ENCODE measurements around the gene RBM6.
"Not testable (repeated sequence)": the region's sequence is repeated elsewhere in the genome, so short reads cannot be mapped to it uniquely, and the experiment has no call there.

RBM6 gene

GRCh38 chr3:49994476-49994875 lies 54.5 kb downstream of the RBM6 start:
- Histone ChIP-seq H3K9ac (ENCODE audit: low read depth, low read length) (no peak overlapping the region), H3K4me3 (ENCODE audit: low read depth, low read length) (no peak overlapping the region), H3K27me3 (ENCODE audit: control insufficient read depth, insufficient read depth, low read length) (no peaks in the 10 kb centered on the region), H3K27ac (ENCODE audit: low read depth, low read length) (no peak overlapping the region), H3K36me3 (ENCODE audit: control insufficient read depth, insufficient read depth, low read length) (peaks cover 16% of the 10 kb centered on the region), H3K9me3 (ENCODE audit: control insufficient read depth, insufficient read depth, low read length) (no peaks in the 10 kb centered on the region), H3K4me1 (ENCODE audit: control insufficient read depth, insufficient read depth, low read length) (peaks cover 11% of the 10 kb centered on the region; the same call in 1 of the 2 replicates)

- H3K4me1 ChIP-seq (ENCODE audit: control insufficient read depth, insufficient read depth, low read length): peaks cover 11% of the 10 kb centered on the region; the same call in 1 of the 2 replicates
- H3K4me3 ChIP-seq (ENCODE audit: low read depth, low read length): no peak overlapping the region
- peaks cover 22% of the 10 kb centered on the region for H3K36me3 ChIP-seq (ENCODE audit: control insufficient read depth, insufficient read depth, low read length)
- no peaks in the 10 kb centered on the region for H3K9me3 ChIP-seq (ENCODE audit: control insufficient read depth, insufficient read depth, low read length)
- H3K9ac ChIP-seq (ENCODE audit: low read depth, low read length): no peak overlapping the region
- no peaks in the 10 kb centered on the region for H3K27me3 ChIP-seq (ENCODE audit: control insufficient read depth, insufficient read depth, low read length)
- no peak overlapping the region for H3K27ac ChIP-seq (ENCODE audit: low read depth, low read length)
These were observed 56.1 kb downstream of the RBM6 start for GRCh38 chr3:49996016-49996415.

- peaks cover 11% of the 10 kb centered on the region; the same call in 1 of the 2 replicates for H3K4me1 ChIP-seq (ENCODE audit: control insufficient read depth, insufficient read depth, low read length)
- H3K27ac ChIP-seq (ENCODE audit: low read depth, low read length): no peak overlapping the region
- no peak overlapping the region for H3K9ac ChIP-seq (ENCODE audit: low read depth, low read length)
- H3K9me3 ChIP-seq (ENCODE audit: control insufficient read depth, insufficient read depth, low read length): no peaks in the 10 kb centered on the region
- no peak overlapping the region for H3K4me3 ChIP-seq (ENCODE audit: low read depth, low read length)
- no peaks in the 10 kb centered on the region for H3K27me3 ChIP-seq (ENCODE audit: control insufficient read depth, insufficient read depth, low read length)
- H3K36me3 ChIP-seq (ENCODE audit: control insufficient read depth, insufficient read depth, low read length): peaks cover 26% of the 10 kb centered on the region
These were observed 57.9 kb downstream of the RBM6 start for GRCh38 chr3:49997862-49998261.

- Histone ChIP-seq H3K4me1 (ENCODE audit: control insufficient read depth, insufficient read depth, low read length) (peaks cover 12% of the 10 kb centered on the region), H3K27ac (ENCODE audit: low read depth, low read length) (no peak overlapping the region), H3K9me3 (ENCODE audit: control insufficient read depth, insufficient read depth, low read length) (no peaks in the 10 kb centered on the region), H3K36me3 (ENCODE audit: control insufficient read depth, insufficient read depth, low read length) (peaks cover 26% of the 10 kb centered on the region), H3K27me3 (ENCODE audit: control insufficient read depth, insufficient read depth, low read length) (no peaks in the 10 kb centered on the region), H3K9ac (ENCODE audit: low read depth, low read length) (no peak overlapping the region), H3K4me3 (ENCODE audit: low read depth, low read length) (no peak overlapping the region)
These were observed 58.4 kb downstream of the RBM6 start for GRCh38 chr3:49998326-49998725.

- peaks cover 8% of the 10 kb centered on the region for H3K4me1 ChIP-seq (ENCODE audit: control insufficient read depth, insufficient read depth, low read length)
- no peak overlapping the region for H3K9ac ChIP-seq (ENCODE audit: low read depth, low read length)
- H3K27me3 ChIP-seq (ENCODE audit: control insufficient read depth, insufficient read depth, low read length): no peaks in the 10 kb centered on the region
- no peak overlapping the region for H3K4me3 ChIP-seq (ENCODE audit: low read depth, low read length)
- H3K36me3 ChIP-seq (ENCODE audit: control insufficient read depth, insufficient read depth, low read length): peaks cover 26% of the 10 kb centered on the region
- H3K27ac ChIP-seq (ENCODE audit: low read depth, low read length): no peak overlapping the region
- no peaks in the 10 kb centered on the region for H3K9me3 ChIP-seq (ENCODE audit: control insufficient read depth, insufficient read depth, low read length)
These were observed 61.6 kb downstream of the RBM6 start for GRCh38 chr3:50001511-50001910.

GRCh38 chr3:50003216-50003615 lies 63.3 kb downstream of the RBM6 start:
- H3K27me3 ChIP-seq (ENCODE audit: control insufficient read depth, insufficient read depth, low read length): no peaks in the 10 kb centered on the region
- no peak overlapping the region for H3K9ac ChIP-seq (ENCODE audit: low read depth, low read length)
- no peaks in the 10 kb centered on the region for H3K9me3 ChIP-seq (ENCODE audit: control insufficient read depth, insufficient read depth, low read length)
- peaks cover 6% of the 10 kb centered on the region for H3K4me1 ChIP-seq (ENCODE audit: control insufficient read depth, insufficient read depth, low read length)
- H3K36me3 ChIP-seq (ENCODE audit: control insufficient read depth, insufficient read depth, low read length): peaks cover 26% of the 10 kb centered on the region
- no peak overlapping the region for H3K27ac ChIP-seq (ENCODE audit: low read depth, low read length)
- H3K4me3 ChIP-seq (ENCODE audit: low read depth, low read length): no peak overlapping the region

- Histone ChIP-seq H3K27me3 (ENCODE audit: control insufficient read depth, insufficient read depth, low read length) (no peaks in the 10 kb centered on the region), H3K9ac (ENCODE audit: low read depth, low read length) (no peak overlapping the region), H3K27ac (ENCODE audit: low read depth, low read length) (no peak overlapping the region), H3K4me3 (ENCODE audit: low read depth, low read length) (no peak overlapping the region), H3K4me1 (ENCODE audit: control insufficient read depth, insufficient read depth, low read length) (peaks cover 6% of the 10 kb centered on the region), H3K36me3 (ENCODE audit: control insufficient read depth, insufficient read depth, low read length) (peaks cover 26% of the 10 kb centered on the region), H3K9me3 (ENCODE audit: control insufficient read depth, insufficient read depth, low read length) (no peaks in the 10 kb centered on the region)
These were observed 63.9 kb downstream of the RBM6 start for GRCh38 chr3:50003824-50004223.

GRCh38 chr3:50008931-50009330 lies 69.0 kb downstream of the RBM6 start:
- Histone ChIP-seq H3K4me3 (ENCODE audit: low read depth, low read length) (no peak overlapping the region), H3K27ac (ENCODE audit: low read depth, low read length) (no peak overlapping the region), H3K4me1 (ENCODE audit: control insufficient read depth, insufficient read depth, low read length) (no peaks in the 10 kb centered on the region), H3K9ac (ENCODE audit: low read depth, low read length) (no peak overlapping the region), H3K9me3 (ENCODE audit: control insufficient read depth, insufficient read depth, low read length) (no peaks in the 10 kb centered on the region), H3K36me3 (ENCODE audit: control insufficient read depth, insufficient read depth, low read length) (no peaks in the 10 kb centered on the region), H3K27me3 (ENCODE audit: control insufficient read depth, insufficient read depth, low read length) (no peaks in the 10 kb centered on the region)

- Histone ChIP-seq H3K4me1 (ENCODE audit: control insufficient read depth, insufficient read depth, low read length) (no peaks in the 10 kb centered on the region), H3K4me3 (ENCODE audit: low read depth, low read length) (no peak overlapping the region), H3K27ac (ENCODE audit: low read depth, low read length) (no peak overlapping the region), H3K36me3 (ENCODE audit: control insufficient read depth, insufficient read depth, low read length) (peaks cover under 1% of the 10 kb centered on the region; the same call in 1 of the 2 replicates), H3K9ac (ENCODE audit: low read depth, low read length) (no peak overlapping the region), H3K9me3 (ENCODE audit: control insufficient read depth, insufficient read depth, low read length) (no peaks in the 10 kb centered on the region), H3K27me3 (ENCODE audit: control insufficient read depth, insufficient read depth, low read length) (no peaks in the 10 kb centered on the region)
These were observed 71.0 kb downstream of the RBM6 start for GRCh38 chr3:50010959-50011358.

- Histone ChIP-seq H3K27ac (ENCODE audit: low read depth, low read length) (no peak overlapping the region), H3K4me3 (ENCODE audit: low read depth, low read length) (no peak overlapping the region), H3K27me3 (ENCODE audit: control insufficient read depth, insufficient read depth, low read length) (no peaks in the 10 kb centered on the region), H3K9ac (ENCODE audit: low read depth, low read length) (no peak overlapping the region), H3K9me3 (ENCODE audit: control insufficient read depth, insufficient read depth, low read length) (no peaks in the 10 kb centered on the region), H3K36me3 (ENCODE audit: control insufficient read depth, insufficient read depth, low read length) (peaks cover 10% of the 10 kb centered on the region; the same call in 1 of the 2 replicates), H3K4me1 (ENCODE audit: control insufficient read depth, insufficient read depth, low read length) (no peaks in the 10 kb centered on the region)
These were observed 76.0 kb downstream of the RBM6 start for GRCh38 chr3:50015918-50016317.

GRCh38 chr3:50028346-50028745 lies 88.4 kb downstream of the RBM6 start:
- H3K27ac ChIP-seq (ENCODE audit: low read depth, low read length): no peak overlapping the region
- no peaks in the 10 kb centered on the region for H3K4me1 ChIP-seq (ENCODE audit: control insufficient read depth, insufficient read depth, low read length)
- no peaks in the 10 kb centered on the region for H3K36me3 ChIP-seq (ENCODE audit: control insufficient read depth, insufficient read depth, low read length)
- no peaks in the 10 kb centered on the region for H3K27me3 ChIP-seq (ENCODE audit: control insufficient read depth, insufficient read depth, low read length)
- H3K9me3 ChIP-seq (ENCODE audit: control insufficient read depth, insufficient read depth, low read length): no peaks in the 10 kb centered on the region
- H3K9ac ChIP-seq (ENCODE audit: low read depth, low read length): no peak overlapping the region
- H3K4me3 ChIP-seq (ENCODE audit: low read depth, low read length): no peak overlapping the region

GRCh38 chr3:50031201-50031600 lies 91.3 kb downstream of the RBM6 start:
- not testable (repeated sequence) for H3K36me3 ChIP-seq (ENCODE audit: control insufficient read depth, insufficient read depth, low read length); H3K9me3 ChIP-seq (ENCODE audit: control insufficient read depth, insufficient read depth, low read length); H3K27ac ChIP-seq (ENCODE audit: low read depth, low read length); H3K9ac ChIP-seq (ENCODE audit: low read depth, low read length); H3K4me1 ChIP-seq (ENCODE audit: control insufficient read depth, insufficient read depth, low read length); H3K27me3 ChIP-seq (ENCODE audit: control insufficient read depth, insufficient read depth, low read length); H3K4me3 ChIP-seq (ENCODE audit: low read depth, low read length)
